B cell (primary cell): ENCODE measurements around the gene NCOA1.

Source experiments
- EZH2 ChIP-seq: IDR thresholded peaks from 2 replicates; pipeline ENCODE4 v1.6.1; 2012; ENCODE audit warnings: borderline replicate concordance, low read depth, mild to moderate bottlenecking, moderate library complexity, low read length; ENCODE audit not compliant: insufficient read depth, poor library complexity, severe bottlenecking
- TF ChIP-seq, protein P1 (sequence below): fragments of 200-600 bp; IDR thresholded peaks from one replicate; pipeline ENCODE4 v1.8.0; 2022; ENCODE audit warnings: antibody characterized with exemption, mild to moderate bottlenecking

DNA sequence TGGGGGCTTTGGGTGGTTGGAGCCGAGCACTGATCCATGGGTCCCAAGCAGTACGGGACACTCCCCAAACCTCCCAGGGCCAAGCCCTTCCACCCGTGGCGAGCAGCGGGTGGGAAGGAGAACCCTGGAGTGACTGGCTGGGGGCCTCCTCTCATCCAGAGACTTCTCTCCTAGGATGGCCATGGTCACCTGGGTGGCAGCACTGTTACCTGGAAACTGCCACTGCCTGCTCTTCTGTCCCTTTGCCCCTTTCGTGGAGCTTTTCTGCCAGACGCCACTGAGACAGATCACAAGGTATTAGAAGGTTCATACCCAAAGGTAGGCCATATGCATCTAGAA is 329.1 kb downstream of the NCOA1 start:
- TF ChIP-seq, protein P1, sequence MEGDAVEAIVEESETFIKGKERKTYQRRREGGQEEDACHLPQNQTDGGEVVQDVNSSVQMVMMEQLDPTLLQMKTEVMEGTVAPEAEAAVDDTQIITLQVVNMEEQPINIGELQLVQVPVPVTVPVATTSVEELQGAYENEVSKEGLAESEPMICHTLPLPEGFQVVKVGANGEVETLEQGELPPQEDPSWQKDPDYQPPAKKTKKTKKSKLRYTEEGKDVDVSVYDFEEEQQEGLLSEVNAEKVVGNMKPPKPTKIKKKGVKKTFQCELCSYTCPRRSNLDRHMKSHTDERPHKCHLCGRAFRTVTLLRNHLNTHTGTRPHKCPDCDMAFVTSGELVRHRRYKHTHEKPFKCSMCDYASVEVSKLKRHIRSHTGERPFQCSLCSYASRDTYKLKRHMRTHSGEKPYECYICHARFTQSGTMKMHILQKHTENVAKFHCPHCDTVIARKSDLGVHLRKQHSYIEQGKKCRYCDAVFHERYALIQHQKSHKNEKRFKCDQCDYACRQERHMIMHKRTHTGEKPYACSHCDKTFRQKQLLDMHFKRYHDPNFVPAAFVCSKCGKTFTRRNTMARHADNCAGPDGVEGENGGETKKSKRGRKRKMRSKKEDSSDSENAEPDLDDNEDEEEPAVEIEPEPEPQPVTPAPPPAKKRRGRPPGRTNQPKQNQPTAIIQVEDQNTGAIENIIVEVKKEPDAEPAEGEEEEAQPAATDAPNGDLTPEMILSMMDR, result no peak
- TF ChIP-seq EZH2, result no peak
